ENCODE results near the gene TMEM252.

Gene TMEM252

GRCh38 chr9:68545033-68545705, 4.5 kb upstream of the TMEM252 start:
- FAIRE-seq (no peak), DNase-seq (ENCODE audit: low spot score) (no peak)

GRCh38 chr9:68541568-68541967, 885 bp upstream of the TMEM252 start:
- DNase-seq (ENCODE audit: low spot score) (no peak), FAIRE-seq (no peak)

GRCh38 chr9:68538200-68538599, 2.5 kb downstream of the TMEM252 start:
- FAIRE-seq (no peak), DNase-seq (ENCODE audit: low spot score) (no peak)

GRCh38 chr9:68537616-68537880, 3.1 kb downstream of the TMEM252 start:
- DNase-seq (ENCODE audit: low spot score) = no peak
- FAIRE-seq = no peak

- DNase-seq (ENCODE audit: low spot score) (no peak), FAIRE-seq (no peak)
Observed at GRCh38 chr9:68536876-68537615, 3.6 kb downstream of the TMEM252 start.

GRCh38 chr9:68533678-68534077, 7.0 kb downstream of the TMEM252 start:
- DNase-seq (ENCODE audit: low spot score) = no peak
- FAIRE-seq = no peak

GRCh38 chr9:68532131-68532530, 8.6 kb downstream of the TMEM252 start:
- FAIRE-seq = no peak

GRCh38 chr9:68530618-68531017, 10.1 kb downstream of the TMEM252 start:
- no peak for DNase-seq (ENCODE audit: low spot score)

More at GRCh38 chr9:68532131-68532530, 8.6 kb downstream of the TMEM252 start:
- DNase-seq (ENCODE audit: low spot score) = no peak

GRCh38 chr9:68523367-68523936, 17.2 kb downstream of the TMEM252 start:
- no peak for DNase-seq (ENCODE audit: low spot score)
- FAIRE-seq = no peak

More at GRCh38 chr9:68530618-68531017, 10.1 kb downstream of the TMEM252 start:
- no peak for FAIRE-seq

- DNase-seq (ENCODE audit: low spot score) (no peak), FAIRE-seq (no peak)
Observed at GRCh38 chr9:68522954-68523353, 17.7 kb downstream of the TMEM252 start.

- FAIRE-seq = no peak
- no peak for DNase-seq (ENCODE audit: low spot score)
Observed at GRCh38 chr9:68522131-68522530, 18.6 kb downstream of the TMEM252 start.

GRCh38 chr9:68515326-68516017, 25.2 kb downstream of the TMEM252 start:
- DNase-seq (ENCODE audit: low spot score) = no peak
- FAIRE-seq = no peak

GRCh38 chr9:68513981-68514380, 26.7 kb downstream of the TMEM252 start:
- FAIRE-seq = no peak
- no peak for DNase-seq (ENCODE audit: low spot score)

- no peak for FAIRE-seq
- no peak for DNase-seq (ENCODE audit: low spot score)
Observed at GRCh38 chr9:68513385-68513784, 27.3 kb downstream of the TMEM252 start.

- no peak for FAIRE-seq
Observed at GRCh38 chr9:68509689-68510088, 31.0 kb downstream of the TMEM252 start.

GRCh38 chr9:68508547-68508946, 32.1 kb downstream of the TMEM252 start:
- FAIRE-seq (no peak), DNase-seq (ENCODE audit: low spot score) (no peak)

More at GRCh38 chr9:68509689-68510088, 31.0 kb downstream of the TMEM252 start:
- DNase-seq (ENCODE audit: low spot score) = no peak

- no peak for DNase-seq (ENCODE audit: low spot score)
- FAIRE-seq = no peak
Observed at GRCh38 chr9:68507806-68508145, 32.9 kb downstream of the TMEM252 start.

- FAIRE-seq (no peak), DNase-seq (ENCODE audit: low spot score) (peak; percentile 28)
Observed at GRCh38 chr9:68507130-68507805, 33.4 kb downstream of the TMEM252 start.

- DNase-seq (ENCODE audit: low spot score) = no peak
Observed at GRCh38 chr9:68506551-68506950, 34.1 kb downstream of the TMEM252 start.

GRCh38 chr9:68505681-68506409, 34.8 kb downstream of the TMEM252 start:
- FAIRE-seq (no peak), DNase-seq (ENCODE audit: low spot score) (no peak)

More at GRCh38 chr9:68506551-68506950, 34.1 kb downstream of the TMEM252 start:
- FAIRE-seq = no peak

GRCh38 chr9:68502279-68502678, 38.4 kb downstream of the TMEM252 start:
- no peak for FAIRE-seq
- no peak for DNase-seq (ENCODE audit: low spot score)

Measured in urothelium cell line (cell line).